K562 (cell line): ENCODE data around the gene PCED1B. TPM values are rescaled to one million over a fixed set of nuclear protein-coding genes. Genes with fewer than 3 reads are reported as not detected.

ENCODE experiments used
- ATAC-seq: fragments of 200-7000 bp; cut with Tn5 transposase; 3 replicates; pipeline ENCODE4 v1.9.1; 2020; ENCODE audit warnings: moderate library complexity
- BruUV-seq: library from RNA; stranded (reverse); fragments of 400-500 nt; replicated peaks from 2 replicates; lab custom pipeline; 2021; lab: Mats Ljungman, UMichigan
- CTCF ChIA-PET: fragments of 300-600 bp; formaldehyde crosslinking; extraction: SDS; loops from one replicate; lab custom pipeline; 2021; ENCODE audit warnings: low intra/inter-chr PET ratio; lab: Yijun Ruan, JAX
- POLR2A ChIA-PET: fragments of 300-600, 350-650 bp; sonication (Branson Sonifier 250); formaldehyde crosslinking; extraction: SDS; loops from one replicate; lab custom pipeline; 2021; ENCODE audit warnings: antibody characterized with exemption, inconsistent platforms; lab: Yijun Ruan, JAX
- DNase-seq, 4 experiments: peaks; one replicate each; pipeline versions ENCODE4 v3.0.0 to v3.0.0-alpha.2; 2011 to 2018; ENCODE audit warnings: low spot score in 3 of 4, mixed read lengths in 3 of 4; ENCODE audit errors: extremely low read depth in 1 of 4
- FAIRE-seq: peaks from 2 replicates; lab custom pipeline; 2011; peaks lifted over from hg19 to GRCh38; lab: Jason Lieb, UNC
- H2AFZ ChIP-seq: 2 replicates; pipeline ENCODE4 v1.6.0; 2011; ENCODE audit warnings: low read depth, low read length, control low read depth, inconsistent platforms
- H3K27ac ChIP-seq: fragments of 200-600 bp; 3 replicates; pipeline ENCODE4 v1.8.0; 2011; ENCODE audit warnings: low read depth, mild to moderate bottlenecking, control low read depth, inconsistent platforms, low read length, moderate library complexity, mixed read lengths; ENCODE audit errors: extremely low read depth
- H3K27me3 ChIP-seq, 2 experiments: fragments of 300-600 bp in 1 of 2; 2 replicates in 1 of 2; 3 replicates in 1 of 2; pipeline versions ENCODE4 v1.6.0 to v1.8.0; 2011; ENCODE audit warnings: inconsistent platforms in 2 of 2, low read length in 2 of 2, mild to moderate bottlenecking in 1 of 2, mixed read lengths in 1 of 2, moderate library complexity in 1 of 2; ENCODE audit not compliant: control insufficient read depth in 2 of 2, insufficient read depth in 2 of 2
- H3K36me3 ChIP-seq: fragments of 300-600 bp; 3 replicates; pipeline ENCODE4 v1.8.0; 2011; ENCODE audit warnings: mild to moderate bottlenecking, low read length, inconsistent platforms; ENCODE audit not compliant: control insufficient read depth, insufficient read depth
- H3K4me1 ChIP-seq, 2 experiments: fragments of 200-600 bp in 1 of 2; replicated peaks in 1 of 2; 2 replicates in 1 of 2; 3 replicates in 1 of 2; pipeline versions ENCODE4 v1.5.1 to v1.8.0; 2011; ENCODE audit warnings: inconsistent platforms in 2 of 2, low read length in 2 of 2, mild to moderate bottlenecking in 1 of 2, mixed read lengths in 1 of 2, moderate library complexity in 1 of 2; ENCODE audit not compliant: control insufficient read depth in 2 of 2, insufficient read depth in 2 of 2
- H3K4me2 ChIP-seq: 2 replicates; pipeline ENCODE4 v1.6.1; 2011; ENCODE audit warnings: low read length, control low read depth, inconsistent platforms, mixed read lengths; ENCODE audit not compliant: insufficient read depth
- H3K4me3 ChIP-seq: fragments of 200-600 bp; sonication (generic), shearing (Covaris generic); 2 replicates; pipeline ENCODE4 v1.5.1; 2016; ENCODE audit warnings: control low read depth, inconsistent platforms
- H3K79me2 ChIP-seq: fragments of 200-600 bp; 3 replicates; pipeline ENCODE4 v1.8.0; 2011; ENCODE audit warnings: low read length, inconsistent platforms; ENCODE audit not compliant: control insufficient read depth, insufficient read depth
- H3K9ac ChIP-seq, 2 experiments: 2 replicates each; pipeline versions ENCODE4 v1.6.0 to v1.6.1; 2011; ENCODE audit warnings: low read depth in 2 of 2, low read length in 2 of 2, control low read depth in 1 of 2, inconsistent platforms in 1 of 2, mild to moderate bottlenecking in 1 of 2, mixed read lengths in 1 of 2; ENCODE audit not compliant: insufficient read depth in 1 of 2
- H3K9me1 ChIP-seq: one replicate; pipeline ENCODE4 v1.6.0; 2011; ENCODE audit warnings: inconsistent platforms, mild to moderate bottlenecking, low read length, moderate library complexity; ENCODE audit not compliant: control insufficient read depth, insufficient read depth
- H3K9me3 ChIP-seq: replicated peaks from 2 replicates; pipeline ENCODE4 v1.5.1; 2011; ENCODE audit warnings: low read depth, low read length, inconsistent platforms; ENCODE audit not compliant: control insufficient read depth, insufficient read depth
- H4K20me1 ChIP-seq: replicated peaks from 2 replicates; pipeline ENCODE4 v1.6.1; 2011; ENCODE audit warnings: low read length, inconsistent platforms, mixed read lengths; ENCODE audit not compliant: control insufficient read depth, insufficient read depth
- C11orf30 ChIP-seq: fragments of 450-650 bp; IDR thresholded peaks from 2 replicates; pipeline ENCODE4 v1.6.1; 2016; ENCODE audit warnings: low read depth, mild to moderate bottlenecking
- CAMTA2 ChIP-seq: fragments of 250-450 bp; sonication (Bioruptor Pico); conservative IDR thresholded peaks from 2 replicates; pipeline ENCODE4 v1.5.1; 2022
- KDM5B ChIP-seq: fragments of 200-600 bp; sonication (generic); IDR thresholded peaks from 2 replicates; pipeline ENCODE4 v1.6.1; 2012; ENCODE audit warnings: low read depth, mild to moderate bottlenecking, moderate library complexity, low read length, control low read depth, inconsistent platforms; ENCODE audit not compliant: insufficient replicate concordance
- NFIC ChIP-seq: fragments of 450-650 bp; IDR thresholded peaks from 2 replicates; pipeline ENCODE4 v1.6.1; 2017; ENCODE audit warnings: mild to moderate bottlenecking, inconsistent platforms
- PML ChIP-seq: IDR thresholded peaks from 2 replicates; pipeline ENCODE4 v1.6.1; 2012; ENCODE audit warnings: low read length, inconsistent platforms
- TEAD1 ChIP-seq, 2 experiments: fragments of 450-650 bp in 1 of 2; sonication (generic) in 1 of 2; formaldehyde crosslinking; IDR thresholded peaks; 2 replicates each; pipeline versions ENCODE4 v1.4.0 to v1.8.0; 2020 to 2022; ENCODE audit warnings: mild to moderate bottlenecking in 2 of 2, missing genetic modification reagents in 1 of 2
- XRCC4 ChIP-seq: IDR thresholded peaks from one replicate; pipeline ENCODE4 v1.6.1; 2011; ENCODE audit not compliant: insufficient read depth, insufficient read length; ENCODE audit errors: extremely low read depth
- ZNF124 ChIP-seq: sonication (generic); formaldehyde crosslinking; IDR thresholded peaks from 2 replicates; pipeline ENCODE4 v1.8.1; 2022; ENCODE audit warnings: missing genetic modification reagents
- ZNF561 ChIP-seq: fragments of 450-650 bp; formaldehyde crosslinking; conservative IDR thresholded peaks from 2 replicates; pipeline ENCODE4 v1.4.0; 2020; ENCODE audit warnings: mild to moderate bottlenecking, moderate library complexity
- ZNF655 ChIP-seq: fragments of 250-450 bp; sonication (Bioruptor Pico); IDR thresholded peaks from 2 replicates; pipeline ENCODE4 v1.5.0; 2021
- WGBS: fragments of 100-300 bp; shearing (Covaris generic); methylation state at CpG from one replicate; pipeline ENCODE4 v1.1.6; 2016; ENCODE audit warnings: low coverage, mixed read lengths; ENCODE audit not compliant: insufficient coverage; ENCODE audit errors: missing lambda C conversion rate; 5-methylcytosine and 5-hydroxymethylcytosine counted together
- in situ Hi-C: fragments of 300-500 bp; cut with MboI; formaldehyde crosslinking; loops from 4 replicates; pipeline ENCODE4 v1.15.0; 2018; ENCODE audit warnings: inconsistent platforms, mixed read lengths
- intact Hi-C: fragments of 100-400 bp; cut with micrococcal nuclease; formaldehyde crosslinking; loops from 2 replicates; pipeline ENCODE4 v1.14.2; 2022
- polyA plus RNA-seq, 8 experiments: library from polyadenylated mRNA; depleted of rRNA in 4 of 8; stranded (reverse) in 5 of 8; unstranded in 3 of 8; fragments of >200 nt; fragmentation: Nextera tagmentation in 2 of 8; fragmentation: Illumina TruSeq in 1 of 8; extraction: Ambion mirVana in 2 of 8; extraction: Trizol in 1 of 8; gene quantifications; 2 replicates each; pipeline versions ENCODE4 v1.2.1 to v1.2.3, GENCODE V29; 2011 to 2014; ENCODE audit warnings: inconsistent platforms in 1 of 8, missing spikeins in 1 of 8
- total RNA-seq, 7 experiments: library from RNA; depleted of rRNA in 6 of 7; stranded (reverse); fragments of >200 nt in 6 of 7; fragmentation: Illumina TruSeq in 2 of 7; extraction: Trizol in 2 of 7; gene quantifications; 2 replicates each; pipeline versions ENCODE4 v1.2.1 to v1.2.3, GENCODE V29; 2011 to 2021; ENCODE audit warnings: low replicate concordance in 1 of 7

PCED1B gene
- total and polyA plus RNA-seq, 9 of the 15 experiments (the other 6 are each of a cell fraction or from before 2014, with no cell fraction given), result 1.2 to 9.3 (median 2.5) TPM

- CTCF ChIA-PET, result no interaction called here
- ATAC-seq (no peak), DNase-seq (no peak), FAIRE-seq (peak; percentile 23)
- Histone ChIP-seq H3K4me1 (peaks cover 0 to 15% of the 10 kb centered on the region in 2 experiments; a peak in 3 of 5 replicates), H3K9me3 (peaks cover 2% of the 10 kb centered on the region), H3K9ac (no peak overlapping the region), H3K36me3 (peaks cover 4% of the 10 kb centered on the region; the same call in 1 of the 3 replicates), H3K9me1 (no peaks in the 10 kb centered on the region), H4K20me1 (no peaks in the 10 kb centered on the region), H3K27ac (no peak overlapping the region), H2AFZ (no peak overlapping the region), H3K4me2 (no peak overlapping the region), H3K79me2 (no peaks in the 10 kb centered on the region), H3K4me3 (no peak overlapping the region), H3K27me3 (no peaks in the 10 kb centered on the region)
- TF ChIP-seq XRCC4, result no peak
- TF ChIP-seq NFIC, result no peak
- TF ChIP-seq ZNF124, result no peak
- TF ChIP-seq PML, result no peak
- no peak for TF ChIP-seq CAMTA2
- no peak for TF ChIP-seq KDM5B
- no peak for TF ChIP-seq ZNF561 (CRISPR knock-in tag)
- TF ChIP-seq ZNF655, result no peak
- TF ChIP-seq TEAD1 (CRISPR knock-in tag; IDR thresholded peaks at IDR 0.05), result no peak
- no peak for TF ChIP-seq C11orf30
- in situ Hi-C loops (no loop called here), intact Hi-C loops (no loop called here)
- BruUV-seq, result no TSS peak
- POLR2A ChIA-PET, result no interaction called here
- WGBS, result 49% methylated on average over 7 of the region's 7 CpGs
Observed at GRCh38 chr12:47231456-47231855, 152.0 kb downstream of the PCED1B start.
